CD14-positive monocyte (primary cell): ENCODE data around the gene IRAG1. TPM values are rescaled to one million over a fixed set of nuclear protein-coding genes. Genes with fewer than 3 reads are reported as not detected.
A peak's percentile ranks its signal among the peaks of the same experiment; 100 is the strongest.

ENCODE experiments used
- DNase-seq, 3 donors: peaks; one replicate each; pipeline ENCODE4 v3.0.0-alpha.2; 2011 to 2022
- H2AFZ ChIP-seq: 2 replicates; pipeline ENCODE4 v1.6.0; 2012; ENCODE audit warnings: mild to moderate bottlenecking, low read depth, low read length, inconsistent platforms; ENCODE audit not compliant: insufficient read depth, poor library complexity, severe bottlenecking
- H3K27ac ChIP-seq, 2 donors: 1 replicate in 1 of 2; 2 replicates in 1 of 2; pipeline ENCODE4 v1.5.1; 2012 to 2013; ENCODE audit warnings: low read length in 2 of 2, control low read depth in 1 of 2, inconsistent platforms in 1 of 2, low read depth in 1 of 2, mild to moderate bottlenecking in 1 of 2
- H3K27me3 ChIP-seq, 2 donors: one replicate each; pipeline versions ENCODE4 v1.6.0 to v1.6.1; 2011 to 2013; ENCODE audit warnings: low read length in 2 of 2; ENCODE audit not compliant: control insufficient read depth in 2 of 2, insufficient read depth in 2 of 2
- H3K36me3 ChIP-seq, 2 donors: replicated peaks in 1 of 2; 1 replicate in 1 of 2; 2 replicates in 1 of 2; pipeline versions ENCODE4 v1.5.1 to v1.6.1; 2012 to 2013; ENCODE audit warnings: low read length in 2 of 2, control low read depth in 1 of 2, inconsistent platforms in 1 of 2, mild to moderate bottlenecking in 1 of 2; ENCODE audit not compliant: insufficient read depth in 2 of 2, control insufficient read depth in 1 of 2
- H3K4me1 ChIP-seq, 2 donors: 1 replicate in 1 of 2; 2 replicates in 1 of 2; pipeline versions ENCODE4 v1.5.1 to v1.6.1; 2012 to 2013; ENCODE audit warnings: low read length in 2 of 2, control low read depth in 1 of 2, inconsistent platforms in 1 of 2, mild to moderate bottlenecking in 1 of 2, moderate library complexity in 1 of 2; ENCODE audit not compliant: insufficient read depth in 2 of 2, control insufficient read depth in 1 of 2
- H3K4me2 ChIP-seq: replicated peaks from 2 replicates; pipeline ENCODE3; 2012; ENCODE audit warnings: low read length, moderate library complexity, mild to moderate bottlenecking; ENCODE audit not compliant: poor library complexity, severe bottlenecking; ENCODE audit errors: extremely low read depth
- H3K4me3 ChIP-seq, 3 experiments: fragments of 200-600 bp in 1 of 3; sonication (generic) in 1 of 3; replicated peaks in 1 of 3; 1 replicate in 2 of 3; 2 replicates in 1 of 3; pipeline ENCODE4 v1.5.1; 2011 to 2013; ENCODE audit warnings: low read length in 3 of 3, mild to moderate bottlenecking in 3 of 3, control low read depth in 2 of 3, low read depth in 2 of 3, inconsistent platforms in 1 of 3, moderate library complexity in 1 of 3
- H3K79me2 ChIP-seq: 2 replicates; pipeline ENCODE4 v1.6.0; 2012; ENCODE audit warnings: mild to moderate bottlenecking, control low read depth, inconsistent platforms, low read length, moderate library complexity; ENCODE audit not compliant: insufficient read depth
- H3K9ac ChIP-seq: 2 replicates; pipeline ENCODE4 v1.6.0; 2017; ENCODE audit warnings: low read length, mild to moderate bottlenecking; ENCODE audit not compliant: insufficient read depth, poor library complexity, severe bottlenecking
- H3K9me3 ChIP-seq, 2 donors: replicated peaks in 1 of 2; 1 replicate in 1 of 2; 2 replicates in 1 of 2; pipeline versions ENCODE4 v1.5.1 to v1.6.1; 2012 to 2013; ENCODE audit warnings: low read length in 2 of 2, control low read depth in 1 of 2; ENCODE audit not compliant: control insufficient read depth in 1 of 2, insufficient read depth in 1 of 2
- H4K20me1 ChIP-seq: 2 replicates; pipeline ENCODE4 v1.6.0; 2012; ENCODE audit warnings: mild to moderate bottlenecking, low read length, control low read depth, moderate library complexity; ENCODE audit not compliant: insufficient read depth
- H3K27ac Mint-ChIP-seq, 7 donors: one replicate each; pipeline ENCODE4 v1.8.0; 2020; ENCODE audit warnings: mild to moderate bottlenecking in 7 of 7, mixed read lengths in 7 of 7, moderate library complexity in 6 of 7, inconsistent platforms in 2 of 7
- H3K27me3 Mint-ChIP-seq, 3 donors: one replicate each; pipeline ENCODE4 v1.8.0; 2021 to 2022; ENCODE audit warnings: low read depth in 3 of 3, mild to moderate bottlenecking in 3 of 3, mixed read lengths in 3 of 3, moderate library complexity in 3 of 3, inconsistent platforms in 1 of 3
- H3K36me3 Mint-ChIP-seq, 2 donors: one replicate each; pipeline ENCODE4 v1.8.0; 2020; ENCODE audit warnings: mixed read lengths in 2 of 2, inconsistent platforms in 1 of 2, mild to moderate bottlenecking in 1 of 2
- H3K4me1 Mint-ChIP-seq: one replicate; pipeline ENCODE4 v1.8.0; 2020; ENCODE audit warnings: mild to moderate bottlenecking, mixed read lengths
- H3K4me3 Mint-ChIP-seq, 2 donors: one replicate each; pipeline ENCODE4 v1.8.0; 2020; ENCODE audit warnings: mild to moderate bottlenecking in 2 of 2, mixed read lengths in 2 of 2, moderate library complexity in 1 of 2
- H3K9me3 Mint-ChIP-seq, 7 donors: one replicate each; pipeline ENCODE4 v1.8.0; 2020 to 2022; ENCODE audit warnings: mixed read lengths in 7 of 7, mild to moderate bottlenecking in 6 of 7, moderate library complexity in 6 of 7, inconsistent platforms in 2 of 7
- CTCF ChIP-seq: fragments of 200-600 bp; IDR thresholded peaks from one replicate; pipeline ENCODE4 v1.8.0; 2022; ENCODE audit warnings: antibody characterized with exemption, mild to moderate bottlenecking
- WGBS: methylation state at CpG from one replicate; pipeline ENCODE4 v1.1.5; 2013; ENCODE audit warnings: missing lambda C conversion rate; ENCODE audit not compliant: insufficient coverage; 5-methylcytosine and 5-hydroxymethylcytosine counted together
- intact Hi-C, 2 donors: fragments of 100-400 bp; cut with micrococcal nuclease; formaldehyde crosslinking; loops; one replicate each; pipeline versions ENCODE4 v1.15.0 to v1.15.1; 2023
- polyA plus RNA-seq, 3 donors: library from polyadenylated mRNA; depleted of rRNA in 1 of 3; unstranded in 2 of 3; stranded (reverse) in 1 of 3; fragments of 300-500 nt in 2 of 3; fragments of >200 nt in 1 of 3; fragmentation: Illumina TruSeq in 2 of 3; gene quantifications; 1 replicate in 2 of 3; 2 replicates in 1 of 3; pipeline ENCODE4 v1.2.3, GENCODE V29; 2012 to 2021

The IRAG1 gene
- polyA plus RNA-seq, 3 donors, result 3.0 to 4.9 (median 3.3) TPM

- no peak overlapping the region for H3K4me3 ChIP-seq
- H3K9me3 Mint-ChIP-seq, result peaks cover 0 to 5% (median 0%) of the 10 kb centered on the region in 7 donors
- peak overlapping the region in 1 of 7 donors; percentile 38 for H3K27ac Mint-ChIP-seq
- H3K27me3 Mint-ChIP-seq, result peaks cover 6 to 13% (median 6%) of the 10 kb centered on the region in 3 donors
- no peaks in the 10 kb centered on the region for H3K36me3 ChIP-seq
- no peaks in the 10 kb centered on the region for H3K27me3 ChIP-seq
- no peaks in the 10 kb centered on the region for H3K36me3 Mint-ChIP-seq
- no peak overlapping the region for H2AFZ ChIP-seq
- H3K79me2 ChIP-seq, result no peaks in the 10 kb centered on the region
- no peak for DNase-seq
- peak overlapping the region in 1 of 2 donors; percentile 31 for H3K4me3 Mint-ChIP-seq
- no peaks in the 10 kb centered on the region for H3K9me3 ChIP-seq
- no peaks in the 10 kb centered on the region for H4K20me1 ChIP-seq
- H3K27ac ChIP-seq, result no peak overlapping the region
- H3K4me1 Mint-ChIP-seq, result peaks cover 40% of the 10 kb centered on the region
- peaks cover 34 to 44% of the 10 kb centered on the region in 2 donors for H3K4me1 ChIP-seq
- 67% methylated on average over 3 of the region's 3 CpGs for WGBS
- no peak overlapping the region for H3K4me2 ChIP-seq
- intact Hi-C loops, result loop anchor here in 1 of 2 donors (10.0 kb wide), 2 partner anchors 48 to 272 kb away; no protein-coding TSS in a partner anchor
- H3K9ac ChIP-seq, result no peak overlapping the region
- no peak for TF ChIP-seq CTCF
These were observed 16.6 kb downstream of the IRAG1 start for GRCh38 chr11:10676919-10677318.

GRCh38 chr11:10674911-10675440 is 18.6 kb downstream of the IRAG1 start:
- no peak overlapping the region for H3K9ac ChIP-seq
- H3K36me3 ChIP-seq, result no peaks in the 10 kb centered on the region
- peak overlapping the region; percentile 51 for H2AFZ ChIP-seq
- Mint-ChIP-seq H3K9me3 (peaks cover 0 to 5% (median 0%) of the 10 kb centered on the region in 7 donors), H3K27ac (peak overlapping the region in 1 of 7 donors; percentile 14), H3K4me1 (peaks cover 40% of the 10 kb centered on the region), H3K36me3 (no peaks in the 10 kb centered on the region), H3K4me3 (peak overlapping the region; percentile 47 to 85), H3K27me3 (peaks cover 5 to 13% (median 6%) of the 10 kb centered on the region in 3 donors)
- DNase-seq, result peak in 2 of 3 donors; percentile 41 to 47
- peak overlapping the region in 1 of 3 experiments; percentile 43 for H3K4me3 ChIP-seq
- intact Hi-C loops, result loop anchor here in 1 of 2 donors (10.0 kb wide), 2 partner anchors 50 to 270 kb away; no protein-coding TSS in a partner anchor
- WGBS, result 0% methylated on average over 10 of the region's 10 CpGs
- H3K79me2 ChIP-seq, result no peaks in the 10 kb centered on the region
- no peak for TF ChIP-seq CTCF
- peaks cover 34 to 44% of the 10 kb centered on the region in 2 donors for H3K4me1 ChIP-seq
- no peaks in the 10 kb centered on the region for H3K27me3 ChIP-seq
- peak overlapping the region; percentile 55 for H3K4me2 ChIP-seq
- H3K9me3 ChIP-seq, result no peaks in the 10 kb centered on the region
- no peak overlapping the region for H3K27ac ChIP-seq
- H4K20me1 ChIP-seq, result no peaks in the 10 kb centered on the region
